ENCODE results near the gene P2RX4. TPM values are rescaled to one million over a fixed set of nuclear protein-coding genes. Genes with fewer than 3 reads are reported as not detected.
A peak's percentile ranks its signal among the peaks of the same experiment; 100 is the strongest.

Gene P2RX4
- total RNA-seq, 4 donors from 2014 or later: 20.1 to 57.2 (median 33.6) TPM

- no peaks in the 10 kb centered on the region for H3K27me3 ChIP-seq
- 93 to 98% methylated on average over 3 of the region's 3 CpGs for WGBS, 2 donors
- no peaks in the 10 kb centered on the region for H3K9me3 ChIP-seq
- peaks cover 0 to 13% (median 5%) of the 10 kb centered on the region in 4 donors for H3K4me1 ChIP-seq
- H3K36me3 ChIP-seq: peaks cover 0 to 66% (median 10%) of the 10 kb centered on the region in 3 donors
- H3K4me3 ChIP-seq: no peak overlapping the region
- no peak for DNase-seq (ENCODE audit: low spot score in 2 of 2)
- TF ChIP-seq CTCF (IDR thresholded peaks at IDR 0.05): no peak
- TF ChIP-seq POLR2A (IDR thresholded peaks at IDR 0.05): no peak
- TF ChIP-seq EP300 (IDR thresholded peaks at IDR 0.05): no peak
- H3K27ac ChIP-seq: no peak overlapping the region
Measured at GRCh38 chr12:121219353-121219986, 9.5 kb downstream of the P2RX4 start.

- Histone ChIP-seq H3K4me3 (no peak overlapping the region), H3K27me3 (no peaks in the 10 kb centered on the region), H3K36me3 (peaks cover 2 to 78% (median 9%) of the 10 kb centered on the region in 3 donors), H3K9me3 (no peaks in the 10 kb centered on the region), H3K4me1 (no peaks in the 10 kb centered on the region), H3K27ac (peak overlapping the region in 1 of 4 donors; percentile 15)
- TF ChIP-seq CTCF (IDR thresholded peaks at IDR 0.05): no peak
- no peak for TF ChIP-seq EP300 (IDR thresholded peaks at IDR 0.05)
- TF ChIP-seq POLR2A (IDR thresholded peaks at IDR 0.05): no peak
- 93 to 95% methylated on average over 10 of the region's 10 CpGs for WGBS, 2 donors
- DNase-seq (ENCODE audit: low spot score in 2 of 2): no peak
Measured at GRCh38 chr12:121222847-121223246, 12.9 kb downstream of the P2RX4 start.

- H3K36me3 ChIP-seq: peaks cover 2 to 74% (median 2%) of the 10 kb centered on the region in 3 donors
Measured at GRCh38 chr12:121223292-121224285, 13.7 kb downstream of the P2RX4 start.

GRCh38 chr12:121224591-121224990 lies 14.7 kb downstream of the P2RX4 start:
- TF ChIP-seq POLR2A (IDR thresholded peaks at IDR 0.05) (no peak), CTCF (IDR thresholded peaks at IDR 0.05) (no peak), EP300 (IDR thresholded peaks at IDR 0.05) (no peak)
- H3K4me1 ChIP-seq: no peaks in the 10 kb centered on the region
- no peaks in the 10 kb centered on the region for H3K9me3 ChIP-seq
- H3K4me3 ChIP-seq: no peak overlapping the region
- no peak for DNase-seq (ENCODE audit: low spot score in 2 of 2)
- H3K27me3 ChIP-seq: no peaks in the 10 kb centered on the region
- H3K36me3 ChIP-seq: peaks cover 2 to 77% (median 9%) of the 10 kb centered on the region in 3 donors
- 63 to 79% methylated on average over 8 of the region's 8 CpGs for WGBS, 2 donors
- no peak overlapping the region for H3K27ac ChIP-seq

More at GRCh38 chr12:121223292-121224285, 13.7 kb downstream of the P2RX4 start:
- TF ChIP-seq POLR2A (IDR thresholded peaks at IDR 0.05): no peak
- peak in 1 of 5 experiments; percentile 17 for TF ChIP-seq CTCF (IDR thresholded peaks at IDR 0.05)
- Histone ChIP-seq H3K27ac (peak overlapping the region in 1 of 4 donors; percentile 15), H3K4me1 (no peaks in the 10 kb centered on the region), H3K27me3 (no peaks in the 10 kb centered on the region), H3K9me3 (no peaks in the 10 kb centered on the region), H3K4me3 (no peak overlapping the region)
- WGBS, 2 donors: 82 to 90% methylated on average over 19 of the region's 19 CpGs
- no peak for DNase-seq (ENCODE audit: low spot score in 2 of 2)

Data from tibial nerve (tissue), 4 donors.